ENCODE measurements around the gene SQSTM1.

GRCh38 chr5:179819296-179820126 is 1.2 kb upstream of the SQSTM1 start:
- no peak for TF ChIP-seq FOSL2 (IDR thresholded peaks at IDR 0.05; ENCODE audit: borderline replicate concordance, low read depth)
- TF ChIP-seq EP300 (IDR thresholded peaks at IDR 0.05; ENCODE audit: borderline replicate concordance in 1 of 2, low read depth in 1 of 2, low read length in 1 of 2), result no peak
- TF ChIP-seq TAF1 (IDR thresholded peaks at IDR 0.05; ENCODE audit: borderline replicate concordance, low read depth, low read length), result no peak
- TF ChIP-seq, protein P1, sequence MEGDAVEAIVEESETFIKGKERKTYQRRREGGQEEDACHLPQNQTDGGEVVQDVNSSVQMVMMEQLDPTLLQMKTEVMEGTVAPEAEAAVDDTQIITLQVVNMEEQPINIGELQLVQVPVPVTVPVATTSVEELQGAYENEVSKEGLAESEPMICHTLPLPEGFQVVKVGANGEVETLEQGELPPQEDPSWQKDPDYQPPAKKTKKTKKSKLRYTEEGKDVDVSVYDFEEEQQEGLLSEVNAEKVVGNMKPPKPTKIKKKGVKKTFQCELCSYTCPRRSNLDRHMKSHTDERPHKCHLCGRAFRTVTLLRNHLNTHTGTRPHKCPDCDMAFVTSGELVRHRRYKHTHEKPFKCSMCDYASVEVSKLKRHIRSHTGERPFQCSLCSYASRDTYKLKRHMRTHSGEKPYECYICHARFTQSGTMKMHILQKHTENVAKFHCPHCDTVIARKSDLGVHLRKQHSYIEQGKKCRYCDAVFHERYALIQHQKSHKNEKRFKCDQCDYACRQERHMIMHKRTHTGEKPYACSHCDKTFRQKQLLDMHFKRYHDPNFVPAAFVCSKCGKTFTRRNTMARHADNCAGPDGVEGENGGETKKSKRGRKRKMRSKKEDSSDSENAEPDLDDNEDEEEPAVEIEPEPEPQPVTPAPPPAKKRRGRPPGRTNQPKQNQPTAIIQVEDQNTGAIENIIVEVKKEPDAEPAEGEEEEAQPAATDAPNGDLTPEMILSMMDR (IDR thresholded peaks at IDR 0.05), result no peak
- no peak for TF ChIP-seq RCOR1 (IDR thresholded peaks at IDR 0.05; ENCODE audit: low read length)
- TF ChIP-seq, protein P2, sequence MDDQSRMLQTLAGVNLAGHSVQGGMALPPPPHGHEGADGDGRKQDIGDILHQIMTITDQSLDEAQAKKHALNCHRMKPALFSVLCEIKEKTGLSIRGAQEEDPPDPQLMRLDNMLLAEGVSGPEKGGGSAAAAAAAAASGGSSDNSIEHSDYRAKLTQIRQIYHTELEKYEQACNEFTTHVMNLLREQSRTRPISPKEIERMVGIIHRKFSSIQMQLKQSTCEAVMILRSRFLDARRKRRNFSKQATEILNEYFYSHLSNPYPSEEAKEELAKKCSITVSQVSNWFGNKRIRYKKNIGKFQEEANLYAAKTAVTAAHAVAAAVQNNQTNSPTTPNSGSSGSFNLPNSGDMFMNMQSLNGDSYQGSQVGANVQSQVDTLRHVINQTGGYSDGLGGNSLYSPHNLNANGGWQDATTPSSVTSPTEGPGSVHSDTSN (IDR thresholded peaks at IDR 0.05), result no peak
- no peak for TF ChIP-seq ELF1 (IDR thresholded peaks at IDR 0.05)

Data from SK-N-SH (cell line).